B cell (primary cell): ENCODE data around the gene AGBL4. TPM values are rescaled to one million over a fixed set of nuclear protein-coding genes. Genes with fewer than 3 reads are reported as not detected.

Source experiments
- ATAC-seq: fragments of 200-7000 bp; cut with Tn5 transposase; one replicate; pipeline ENCODE4 v1.10.0; 2021; ENCODE audit warnings: low read depth, mild to moderate bottlenecking, moderate number of reproducible peaks, moderate library complexity
- CTCF ChIA-PET: fragments of 350-600 bp; sonication (Branson Sonifier 250); formaldehyde crosslinking; loops from one replicate; lab custom pipeline; 2021; ENCODE audit warnings: antibody characterized with exemption, inconsistent platforms; lab: Charles Lee
- POLR2A ChIA-PET: fragments of 350-600 bp; sonication (Branson Sonifier 250); formaldehyde crosslinking; loops from one replicate; lab custom pipeline; 2021; ENCODE audit warnings: antibody characterized with exemption; lab: Charles Lee
- DNase-seq: peaks from one replicate; pipeline ENCODE4 v3.0.0; 2013
- H2AFZ ChIP-seq: 2 replicates; pipeline ENCODE4 v1.6.1; 2012; ENCODE audit warnings: mild to moderate bottlenecking, low read depth, low read length; ENCODE audit not compliant: insufficient read depth, poor library complexity, severe bottlenecking
- H3K27ac ChIP-seq, 2 donors: 1 replicate in 1 of 2; 2 replicates in 1 of 2; pipeline ENCODE4 v1.5.1; 2012 to 2013; ENCODE audit warnings: low read length in 2 of 2, mild to moderate bottlenecking in 2 of 2, moderate library complexity in 1 of 2
- H3K27me3 ChIP-seq, 4 experiments: fragments of 200-600 bp in 1 of 4; sonication (generic) in 1 of 4; replicated peaks in 1 of 4; 1 replicate in 2 of 4; 2 replicates in 2 of 4; pipeline versions ENCODE4 v1.6.1 to v1.7.0; 2013 to 2016; ENCODE audit warnings: low read length in 3 of 4, mild to moderate bottlenecking in 2 of 4, mixed read lengths in 1 of 4, moderate library complexity in 1 of 4; ENCODE audit not compliant: insufficient read depth in 4 of 4, control insufficient read depth in 3 of 4; ENCODE audit errors: control extremely low read depth in 1 of 4
- H3K36me3 ChIP-seq, 2 experiments: replicated peaks in 1 of 2; 1 replicate in 1 of 2; 2 replicates in 1 of 2; pipeline versions ENCODE4 v1.6.1 to v1.7.1; 2013; ENCODE audit warnings: low read length in 1 of 2; ENCODE audit not compliant: insufficient read depth in 2 of 2, control insufficient read depth in 1 of 2; ENCODE audit errors: control extremely low read depth in 1 of 2, extremely low read depth in 1 of 2
- H3K4me1 ChIP-seq, 2 donors: fragments of 200-600 bp in 1 of 2; sonication (generic) in 1 of 2; 1 replicate in 1 of 2; 2 replicates in 1 of 2; pipeline versions ENCODE4 v1.5.1 to v1.6.1; 2013 to 2017; ENCODE audit warnings: low read length in 2 of 2; ENCODE audit not compliant: control insufficient read depth in 2 of 2, insufficient read depth in 2 of 2
- H3K4me2 ChIP-seq: replicated peaks from 2 replicates; pipeline ENCODE3; 2012; ENCODE audit warnings: mild to moderate bottlenecking, low read depth, low read length; ENCODE audit not compliant: poor library complexity, severe bottlenecking
- H3K4me3 ChIP-seq, 5 experiments: fragments of 200-600 bp in 1 of 5; sonication (generic) in 1 of 5; 1 replicate in 3 of 5; 2 replicates in 2 of 5; pipeline versions ENCODE4 v1.5.1 to v1.7.0; 2011 to 2016; ENCODE audit warnings: low read length in 4 of 5, mild to moderate bottlenecking in 4 of 5, low read depth in 2 of 5, control low read depth in 1 of 5, moderate library complexity in 1 of 5; ENCODE audit not compliant: insufficient read depth in 1 of 5; ENCODE audit errors: control extremely low read depth in 1 of 5, extremely low read depth in 1 of 5
- H3K79me2 ChIP-seq: fragments of 200-600 bp; sonication (generic); one replicate; pipeline ENCODE4 v1.6.0; 2016; ENCODE audit warnings: low read length; ENCODE audit not compliant: control insufficient read depth, insufficient read depth
- H3K9ac ChIP-seq: fragments of 200-600 bp; sonication (generic); 2 replicates; pipeline ENCODE4 v1.6.1; 2017; ENCODE audit warnings: mild to moderate bottlenecking, low read length, moderate library complexity
- H3K9me3 ChIP-seq, 3 donors: one replicate each; pipeline versions ENCODE4 v1.6.1 to v1.7.1; 2013; ENCODE audit warnings: low read length in 2 of 3; ENCODE audit not compliant: control insufficient read depth in 2 of 3, insufficient read depth in 1 of 3; ENCODE audit errors: control extremely low read depth in 1 of 3
- H4K20me1 ChIP-seq: 2 replicates; pipeline ENCODE4 v1.6.0; 2012; ENCODE audit warnings: mild to moderate bottlenecking, low read length; ENCODE audit not compliant: insufficient read depth, control insufficient read depth, poor library complexity, severe bottlenecking
- H3K27ac Mint-ChIP-seq: one replicate; pipeline ENCODE4 v1.8.0; 2021; ENCODE audit warnings: mixed read lengths
- H3K27me3 Mint-ChIP-seq: one replicate; pipeline ENCODE4 v1.8.0; 2021; ENCODE audit warnings: mixed read lengths
- H3K4me1 Mint-ChIP-seq: one replicate; pipeline ENCODE4 v1.8.0; 2021; ENCODE audit warnings: mixed read lengths
- H3K4me3 Mint-ChIP-seq: one replicate; pipeline ENCODE4 v1.8.0; 2021; ENCODE audit warnings: mixed read lengths
- H3K9me3 Mint-ChIP-seq: one replicate; pipeline ENCODE4 v1.8.0; 2022; ENCODE audit warnings: mixed read lengths; ENCODE audit not compliant: insufficient read depth
- CTCF ChIP-seq: fragments of 200-600 bp; IDR thresholded peaks from one replicate; pipeline ENCODE4 v1.8.0; 2022; ENCODE audit warnings: antibody characterized with exemption, mild to moderate bottlenecking
- EZH2 ChIP-seq: IDR thresholded peaks from 2 replicates; pipeline ENCODE4 v1.6.1; 2012; ENCODE audit warnings: borderline replicate concordance, low read depth, mild to moderate bottlenecking, moderate library complexity, low read length; ENCODE audit not compliant: insufficient read depth, poor library complexity, severe bottlenecking
- WGBS: methylation state at CpG from one replicate; pipeline ENCODE4 v1.1.5; 2013; ENCODE audit warnings: missing lambda C conversion rate; ENCODE audit not compliant: insufficient coverage; 5-methylcytosine and 5-hydroxymethylcytosine counted together
- intact Hi-C: fragments of 100-400 bp; cut with micrococcal nuclease; formaldehyde crosslinking; loops from one replicate; pipeline ENCODE4 v1.10.0; 2022
- polyA plus RNA-seq: library from polyadenylated mRNA; depleted of rRNA; stranded (reverse); fragments of >200 nt; gene quantifications from 2 replicates; pipeline ENCODE4 v1.2.3, GENCODE V29; 2012
- total RNA-seq, 2 donors: library from RNA; stranded (reverse); fragments of 120-200 nt in 1 of 2; gene quantifications; 1 replicate in 1 of 2; 2 replicates in 1 of 2; pipeline versions ENCODE4 v1.2.3 to v1.2.4, GENCODE V29; 2013 to 2022

AGBL4 gene
- total and polyA plus RNA-seq, 2 donors (not counting 1 experiment from before 2014, with no cell fraction given) = 0.07 to 0.12 TPM

- Histone ChIP-seq H3K36me3 (no peaks in the 10 kb centered on the region), H3K4me1 (no peaks in the 10 kb centered on the region), H3K4me3 (no peak overlapping the region), H3K9ac (no peak overlapping the region), H4K20me1 (no peaks in the 10 kb centered on the region), H2AFZ (no peak overlapping the region), H3K9me3 (no peaks in the 10 kb centered on the region), H3K79me2 (no peaks in the 10 kb centered on the region), H3K4me2 (no peak overlapping the region), H3K27ac (no peak overlapping the region), H3K27me3 (no peaks in the 10 kb centered on the region)
- WGBS = 17% methylated on average over 2 of the region's 3 CpGs
- ChIA-PET CTCF (interaction anchor here (0.5 to 1.8 kb wide), 11 partner anchors 8 to 1747 kb away, joined by 3 to 11 read pairs (median 3); no protein-coding TSS in a partner anchor), POLR2A (no interaction called here)
- Mint-ChIP-seq H3K9me3 (no peaks in the 10 kb centered on the region), H3K27ac (no peak overlapping the region), H3K4me3 (no peak overlapping the region), H3K4me1 (peaks cover 4% of the 10 kb centered on the region), H3K27me3 (peaks cover 4% of the 10 kb centered on the region)
- ATAC-seq (no peak), DNase-seq (peak; percentile 52)
- TF ChIP-seq EZH2 = no peak
- peak; percentile 77 for TF ChIP-seq CTCF
- intact Hi-C loops = loop anchor here (1.0 to 2.0 kb wide), 2 partner anchors 120 to 298 kb away; no protein-coding TSS in a partner anchor
These were observed 1153.2 kb downstream of the AGBL4 start for GRCh38 chr1:48870596-48870995.

- no peak overlapping the region for H3K4me2 ChIP-seq
- WGBS = 96% methylated on average over 4 of the region's 5 CpGs
These were observed 1154.4 kb downstream of the AGBL4 start for GRCh38 chr1:48869116-48869893.

More at GRCh38 chr1:48869116-48869893, 1154.4 kb downstream of the AGBL4 start:
- Mint-ChIP-seq H3K27me3 (peaks cover 4% of the 10 kb centered on the region), H3K4me1 (peaks cover 4% of the 10 kb centered on the region), H3K9me3 (no peaks in the 10 kb centered on the region), H3K27ac (no peak overlapping the region), H3K4me3 (no peak overlapping the region)
- ChIA-PET CTCF (no interaction called here), POLR2A (no interaction called here)
- ATAC-seq (no peak), DNase-seq (no peak)
- H3K27ac ChIP-seq = no peak overlapping the region
- H3K9me3 ChIP-seq = no peaks in the 10 kb centered on the region
- no peak overlapping the region for H3K9ac ChIP-seq
- H3K36me3 ChIP-seq = no peaks in the 10 kb centered on the region
- H2AFZ ChIP-seq = no peak overlapping the region
- no peaks in the 10 kb centered on the region for H4K20me1 ChIP-seq
- no peaks in the 10 kb centered on the region for H3K27me3 ChIP-seq
- no peak for TF ChIP-seq CTCF
- no peak for TF ChIP-seq EZH2
- intact Hi-C loops = no loop called here
- H3K4me3 ChIP-seq = no peak overlapping the region
- no peaks in the 10 kb centered on the region for H3K4me1 ChIP-seq
- H3K79me2 ChIP-seq = no peaks in the 10 kb centered on the region
